Right lobe of liver (tissue), 6 donors: Measurements from ENCODE around the gene CTIF. TPM values are rescaled to one million over a fixed set of nuclear protein-coding genes. Genes with fewer than 3 reads are reported as not detected.

Source experiments
- ATAC-seq, 4 donors: fragments of 200-7000 bp; cut with Tn5 transposase; one replicate each; pipeline ENCODE4 v1.9.1; 2020; ENCODE audit warnings: mild to moderate bottlenecking in 4 of 4, moderate library complexity in 4 of 4
- DNase-seq, 3 donors: peaks; one replicate each; pipeline ENCODE4 v3.0.0-alpha.2; 2020
- H3K27ac ChIP-seq, 3 donors: fragments of 200-600 bp; one replicate each; pipeline ENCODE4 v1.8.0; 2022
- H3K27me3 ChIP-seq, 2 donors: fragments of 200-600 bp; one replicate each; pipeline ENCODE4 v1.8.0; 2022
- H3K36me3 ChIP-seq, 4 donors: fragments of 200-600 bp; sonication (generic) in 1 of 4; one replicate each; pipeline versions ENCODE4 v1.5.1 to v1.8.0; 2017 to 2022; ENCODE audit warnings: control low read depth in 1 of 4
- H3K4me1 ChIP-seq, 4 donors: fragments of 200-600 bp; sonication (generic) in 1 of 4; one replicate each; pipeline versions ENCODE4 v1.5.1 to v1.8.0; 2017 to 2022; ENCODE audit warnings: control low read depth in 1 of 4
- H3K4me3 ChIP-seq, 3 donors: fragments of 200-600 bp; one replicate each; pipeline ENCODE4 v1.8.0; 2022
- H3K9me3 ChIP-seq, 4 donors: fragments of 200-600 bp; sonication (generic) in 1 of 4; one replicate each; pipeline versions ENCODE4 v1.5.1 to v1.8.0; 2017 to 2022; ENCODE audit warnings: control low read depth in 1 of 4
- POLR2A ChIP-seq: fragments of 450-650 bp; IDR thresholded peaks from one replicate; pipeline ENCODE4 v1.6.1; 2017; ENCODE audit warnings: antibody characterized with exemption, mild to moderate bottlenecking
- WGBS: methylation state at CpG from one replicate; pipeline ENCODE4 v1.1.6; 2018; ENCODE audit warnings: low coverage, low lambda C conversion rate; ENCODE audit not compliant: insufficient coverage; ENCODE audit errors: missing lambda C conversion rate; 5-methylcytosine and 5-hydroxymethylcytosine counted together
- intact Hi-C, 2 donors: fragments of 100-400 bp; cut with DNase I; formaldehyde crosslinking; loops; one replicate each; pipeline versions ENCODE4 v1.11.2 to v1.14.1; 2022
- total RNA-seq, 6 experiments: library from RNA; depleted of rRNA in 2 of 6; stranded (reverse); fragments of >200 nt in 2 of 6; fragmentation: NEBNext Ultra II Directional in 3 of 6; extraction: Animal tissue kit (Norgen Biotek cat#: 25700) in 3 of 6; gene quantifications; one replicate each; pipeline versions ENCODE4 v1.1.0 to v1.2.4, GENCODE V29; 2016 to 2023
- TF ChIP-seq, protein P1 (sequence below), 4 donors: fragments of 200-600 bp in 3 of 4; fragments of 450-650 bp in 1 of 4; IDR thresholded peaks; one replicate each; pipeline versions ENCODE4 v1.5.1 to v1.8.0; 2016 to 2022; ENCODE audit warnings: antibody characterized with exemption in 4 of 4, mild to moderate bottlenecking in 2 of 4
- donor health status: DM: no; HTN: yes; CAD: no.
- donor health status: DM: no; HTN: no; CAD: no.
- donor health status: DM: no; HTN: no; CAD: no.
- donor health status: DM: no; HTN: yes; CAD: no.
- donor health status: DM: no; HTN: yes; CAD: no.

Gene CTIF
- total RNA-seq, 6 experiments from 2014 or later, result 29.0 to 60.6 (median 43.1) TPM

- no peaks in the 10 kb centered on the region for H3K9me3 ChIP-seq
- DNase-seq (no peak), ATAC-seq (no peak)
- no peak overlapping the region for H3K27ac ChIP-seq
- no peak overlapping the region for H3K4me3 ChIP-seq
- H3K27me3 ChIP-seq, result no peaks in the 10 kb centered on the region
- no peaks in the 10 kb centered on the region for H3K36me3 ChIP-seq
- 80% methylated on average over 4 of the region's 4 CpGs for WGBS
- peaks cover 0 to 9% (median 2%) of the 10 kb centered on the region in 4 donors for H3K4me1 ChIP-seq
- intact Hi-C loops, result no loop called here
- no peak for TF ChIP-seq POLR2A
- TF ChIP-seq, protein P1, sequence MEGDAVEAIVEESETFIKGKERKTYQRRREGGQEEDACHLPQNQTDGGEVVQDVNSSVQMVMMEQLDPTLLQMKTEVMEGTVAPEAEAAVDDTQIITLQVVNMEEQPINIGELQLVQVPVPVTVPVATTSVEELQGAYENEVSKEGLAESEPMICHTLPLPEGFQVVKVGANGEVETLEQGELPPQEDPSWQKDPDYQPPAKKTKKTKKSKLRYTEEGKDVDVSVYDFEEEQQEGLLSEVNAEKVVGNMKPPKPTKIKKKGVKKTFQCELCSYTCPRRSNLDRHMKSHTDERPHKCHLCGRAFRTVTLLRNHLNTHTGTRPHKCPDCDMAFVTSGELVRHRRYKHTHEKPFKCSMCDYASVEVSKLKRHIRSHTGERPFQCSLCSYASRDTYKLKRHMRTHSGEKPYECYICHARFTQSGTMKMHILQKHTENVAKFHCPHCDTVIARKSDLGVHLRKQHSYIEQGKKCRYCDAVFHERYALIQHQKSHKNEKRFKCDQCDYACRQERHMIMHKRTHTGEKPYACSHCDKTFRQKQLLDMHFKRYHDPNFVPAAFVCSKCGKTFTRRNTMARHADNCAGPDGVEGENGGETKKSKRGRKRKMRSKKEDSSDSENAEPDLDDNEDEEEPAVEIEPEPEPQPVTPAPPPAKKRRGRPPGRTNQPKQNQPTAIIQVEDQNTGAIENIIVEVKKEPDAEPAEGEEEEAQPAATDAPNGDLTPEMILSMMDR (IDR thresholded peaks at IDR 0.05), result no peak
These were observed 359.7 kb downstream of the CTIF start for GRCh38 chr18:48898521-48898920.

DNA sequence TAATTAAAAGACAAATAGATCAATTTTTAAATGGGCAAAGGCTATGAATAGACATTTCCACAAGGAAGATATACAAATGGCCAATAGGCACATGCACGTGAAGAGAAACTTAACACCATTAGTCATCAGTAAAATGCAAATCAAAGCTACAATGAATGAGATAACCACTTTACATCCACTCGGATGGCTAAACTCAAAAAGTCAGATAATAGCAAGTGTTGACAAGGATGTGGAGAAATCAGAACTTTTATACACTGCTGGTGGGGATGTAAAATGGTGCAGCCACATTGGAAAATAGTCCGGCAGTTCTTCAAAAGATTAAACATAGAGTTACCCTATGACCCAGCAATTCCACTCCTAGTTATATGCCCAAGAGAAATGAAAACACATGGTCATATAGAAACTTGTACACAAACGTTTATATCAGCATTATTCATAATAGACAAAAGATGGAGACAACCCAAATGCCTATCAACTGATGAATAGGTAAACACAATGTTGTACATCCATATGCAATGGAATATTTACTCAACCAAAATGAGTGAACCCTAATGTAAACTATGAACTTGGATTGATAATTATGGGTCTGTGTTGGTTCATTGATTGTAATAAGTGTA, 360.8 kb downstream of the CTIF start:
- ATAC-seq (no peak), DNase-seq (no peak)
- 73% methylated on average over 4 of the region's 4 CpGs for WGBS
- Histone ChIP-seq H3K27ac (no peak overlapping the region), H3K36me3 (no peaks in the 10 kb centered on the region), H3K27me3 (no peaks in the 10 kb centered on the region), H3K4me3 (no peak overlapping the region), H3K9me3 (no peaks in the 10 kb centered on the region), H3K4me1 (peaks cover 0 to 6% (median 0%) of the 10 kb centered on the region in 4 donors)
- intact Hi-C loops, result no loop called here
- TF ChIP-seq, protein P1 (IDR thresholded peaks at IDR 0.05), result no peak
- no peak for TF ChIP-seq POLR2A

GRCh38 chr18:48900469-48900868, 361.6 kb downstream of the CTIF start:
- Histone ChIP-seq H3K27me3 (no peaks in the 10 kb centered on the region), H3K9me3 (no peaks in the 10 kb centered on the region), H3K4me1 (peaks cover 0 to 6% (median 0%) of the 10 kb centered on the region in 4 donors), H3K4me3 (no peak overlapping the region), H3K27ac (no peak overlapping the region), H3K36me3 (no peaks in the 10 kb centered on the region)
- DNase-seq, result no peak
- intact Hi-C loops, result no loop called here
- TF ChIP-seq, protein P1 (IDR thresholded peaks at IDR 0.05), result no peak
- no peak for TF ChIP-seq POLR2A
- no peak for ATAC-seq
- 67% methylated on average over 1 of the region's 1 CpG for WGBS

DNA sequence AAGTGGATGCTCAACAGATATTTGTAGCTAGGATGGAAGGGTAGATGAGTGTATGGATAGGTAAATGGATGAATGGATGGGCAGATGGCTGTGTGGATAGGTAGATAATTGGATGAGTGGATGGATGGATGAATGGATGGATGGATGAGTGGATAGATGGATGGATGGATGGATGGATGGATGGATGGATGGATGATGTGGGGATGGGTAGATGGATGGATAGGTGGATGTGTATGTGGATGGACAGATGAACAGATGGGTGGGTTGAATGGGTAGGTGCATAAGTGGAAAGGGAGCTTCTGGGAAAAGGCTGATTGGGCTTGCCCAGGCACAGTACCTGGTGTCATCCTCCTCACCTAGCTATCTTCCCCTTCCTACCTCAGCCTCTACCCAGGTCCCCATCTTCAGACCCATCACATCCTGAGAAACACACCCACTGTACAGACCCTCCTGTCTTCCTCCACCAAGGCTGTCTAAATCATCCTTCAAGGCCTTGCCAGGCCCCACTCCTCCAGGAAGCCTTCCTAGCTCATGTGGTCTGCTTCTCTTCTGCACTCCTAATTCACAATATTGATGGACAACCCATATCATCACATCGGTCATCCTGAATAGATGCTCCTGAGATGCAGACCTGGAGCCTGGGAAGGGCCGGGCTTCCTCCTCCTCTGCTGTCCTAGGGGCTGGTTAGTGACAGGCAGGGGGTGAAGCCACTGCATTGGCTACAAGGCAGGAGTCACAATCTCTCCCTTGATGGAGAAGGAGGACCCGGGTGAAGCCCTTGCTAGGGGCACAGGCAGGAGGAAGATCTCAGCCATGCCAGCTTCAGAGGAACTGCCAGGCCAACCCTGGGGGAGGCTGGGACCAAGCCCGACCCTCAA, 362.6 kb downstream of the CTIF start:
- H3K4me1 ChIP-seq, result peaks cover 0 to 6% (median 0%) of the 10 kb centered on the region in 4 donors
- H3K9me3 ChIP-seq, result no peaks in the 10 kb centered on the region
- DNase-seq (no peak), ATAC-seq (no peak)
- H3K27me3 ChIP-seq, result no peaks in the 10 kb centered on the region
- peak overlapping the region in 2 of 3 donors; percentile 24 to 63 for H3K27ac ChIP-seq
- WGBS, result 100% methylated on average over 2 of the region's 4 CpGs
- no peak overlapping the region for H3K4me3 ChIP-seq
- intact Hi-C loops, result no loop called here
- TF ChIP-seq, protein P1 (IDR thresholded peaks at IDR 0.05), result no peak
- no peaks in the 10 kb centered on the region for H3K36me3 ChIP-seq
